Astrocyte (in vitro differentiated cells and primary cell): ENCODE data around the gene FASLG. TPM values are rescaled to one million over a fixed set of nuclear protein-coding genes. Genes with fewer than 3 reads are reported as not detected.

Source experiments
- DNase-seq: peaks from one replicate; pipeline ENCODE4 v3.0.0-alpha.2; 2010; ENCODE audit warnings: low read depth
- FAIRE-seq: peaks from 2 replicates; lab custom pipeline; 2011; peaks lifted over from hg19 to GRCh38; lab: Jason Lieb, UNC
- H2AFZ ChIP-seq: 2 replicates; pipeline ENCODE4 v1.6.0; 2012; ENCODE audit warnings: low read depth, low read length, inconsistent platforms
- H3K27ac ChIP-seq: 2 replicates; pipeline ENCODE4 v1.5.1; 2011; ENCODE audit warnings: low read depth, low read length, inconsistent platforms
- H3K27me3 ChIP-seq: 2 replicates; pipeline ENCODE4 v1.6.0; 2011; ENCODE audit warnings: low read length, inconsistent platforms; ENCODE audit not compliant: insufficient read depth
- H3K36me3 ChIP-seq: 2 replicates; pipeline ENCODE4 v1.5.1; 2011; ENCODE audit warnings: low read length, inconsistent platforms; ENCODE audit not compliant: insufficient read depth
- H3K4me1 ChIP-seq: 2 replicates; pipeline ENCODE4 v1.5.1; 2011; ENCODE audit warnings: low read length, inconsistent platforms; ENCODE audit not compliant: insufficient read depth
- H3K4me2 ChIP-seq: 2 replicates; pipeline ENCODE4 v1.6.0; 2012; ENCODE audit warnings: low read length, inconsistent platforms
- H3K4me3 ChIP-seq: 2 replicates; pipeline ENCODE4 v1.5.1; 2011; ENCODE audit warnings: low read depth, mild to moderate bottlenecking, low read length, inconsistent platforms; ENCODE audit not compliant: insufficient read depth
- H3K79me2 ChIP-seq: 2 replicates; pipeline ENCODE4 v1.6.0; 2012; ENCODE audit warnings: mild to moderate bottlenecking, low read length, inconsistent platforms; ENCODE audit not compliant: insufficient read depth
- H3K9ac ChIP-seq: 2 replicates; pipeline ENCODE4 v1.6.0; 2012; ENCODE audit warnings: mild to moderate bottlenecking, low read length, inconsistent platforms
- H3K9me3 ChIP-seq: 2 replicates; pipeline ENCODE4 v1.5.1; 2012; ENCODE audit warnings: low read depth, mild to moderate bottlenecking, low read length, inconsistent platforms; ENCODE audit not compliant: insufficient read depth
- H4K20me1 ChIP-seq: 2 replicates; pipeline ENCODE4 v1.6.0; 2012; ENCODE audit warnings: low read length, inconsistent platforms; ENCODE audit not compliant: insufficient read depth
- H3K27ac Mint-ChIP-seq: one replicate; pipeline ENCODE4 v1.8.0; 2021; ENCODE audit warnings: mild to moderate bottlenecking, mixed read lengths; ENCODE audit not compliant: unreplicated experiment
- H3K27me3 Mint-ChIP-seq: one replicate; pipeline ENCODE4 v1.8.0; 2021; ENCODE audit warnings: low read depth, mixed read lengths; ENCODE audit not compliant: unreplicated experiment
- H3K36me3 Mint-ChIP-seq: one replicate; pipeline ENCODE4 v1.8.0; 2021; ENCODE audit warnings: low read depth, mixed read lengths; ENCODE audit not compliant: unreplicated experiment
- H3K4me1 Mint-ChIP-seq: one replicate; pipeline ENCODE4 v1.8.0; 2021; ENCODE audit warnings: low read depth, mixed read lengths; ENCODE audit not compliant: unreplicated experiment
- H3K4me3 Mint-ChIP-seq: one replicate; pipeline ENCODE4 v1.8.0; 2021; ENCODE audit warnings: mild to moderate bottlenecking, moderate library complexity, mixed read lengths; ENCODE audit not compliant: unreplicated experiment
- H3K9me3 Mint-ChIP-seq: one replicate; pipeline ENCODE4 v1.8.0; 2021; ENCODE audit warnings: mild to moderate bottlenecking, mixed read lengths; ENCODE audit not compliant: unreplicated experiment
- CTCF ChIP-seq: IDR thresholded peaks from 2 replicates; pipeline ENCODE4 v1.5.1; 2011; ENCODE audit warnings: low read depth, mild to moderate bottlenecking, inconsistent platforms, low read length, moderate library complexity; ENCODE audit not compliant: insufficient read depth
- EZH2 ChIP-seq: IDR thresholded peaks from 2 replicates; pipeline ENCODE4 v1.6.1; 2012; ENCODE audit warnings: mild to moderate bottlenecking, low read length, inconsistent platforms; ENCODE audit not compliant: insufficient read depth
- total RNA-seq: library from RNA; stranded (reverse); gene quantifications from 2 replicates; pipeline ENCODE4 v1.2.1, GENCODE V29; 2021

Gene FASLG
- total RNA-seq, 1 donor from 2014 or later: not detected

- Mint-ChIP-seq H3K9me3 (peaks cover 10% of the 10 kb centered on the region), H3K27me3 (no peaks in the 10 kb centered on the region), H3K4me3 (no peak overlapping the region), H3K36me3 (no peaks in the 10 kb centered on the region), H3K4me1 (peaks cover 15% of the 10 kb centered on the region), H3K27ac (no peak overlapping the region)
- TF ChIP-seq EZH2: no peak
- TF ChIP-seq CTCF: no peak
- DNase-seq (no peak), FAIRE-seq (no peak)
- no peak overlapping the region for H3K4me3 ChIP-seq
- H3K4me1 ChIP-seq: peaks cover 13% of the 10 kb centered on the region
- H3K36me3 ChIP-seq: no peaks in the 10 kb centered on the region
- no peaks in the 10 kb centered on the region for H4K20me1 ChIP-seq
- no peaks in the 10 kb centered on the region for H3K9me3 ChIP-seq
- no peak overlapping the region for H3K9ac ChIP-seq
- H2AFZ ChIP-seq: no peak overlapping the region
- no peak overlapping the region for H3K27ac ChIP-seq
- H3K27me3 ChIP-seq: no peaks in the 10 kb centered on the region
- H3K79me2 ChIP-seq: no peaks in the 10 kb centered on the region
- H3K4me2 ChIP-seq: no peak overlapping the region
Observed at GRCh38 chr1:172627702-172628101, 31.2 kb upstream of the FASLG start.

GRCh38 chr1:172628401-172628800, 30.5 kb upstream of the FASLG start:
- Mint-ChIP-seq H3K4me1 (peaks cover 15% of the 10 kb centered on the region), H3K4me3 (no peak overlapping the region), H3K36me3 (no peaks in the 10 kb centered on the region), H3K27ac (no peak overlapping the region), H3K9me3 (peaks cover 10% of the 10 kb centered on the region), H3K27me3 (no peaks in the 10 kb centered on the region)
- H3K4me2 ChIP-seq: no peak overlapping the region
- H3K9ac ChIP-seq: no peak overlapping the region
- H3K36me3 ChIP-seq: no peaks in the 10 kb centered on the region
- no peak overlapping the region for H3K4me3 ChIP-seq
- H3K79me2 ChIP-seq: no peaks in the 10 kb centered on the region
- H2AFZ ChIP-seq: no peak overlapping the region
- H4K20me1 ChIP-seq: no peaks in the 10 kb centered on the region
- no peaks in the 10 kb centered on the region for H3K27me3 ChIP-seq
- DNase-seq (peak; percentile 36), FAIRE-seq (no peak)
- H3K4me1 ChIP-seq: peaks cover 13% of the 10 kb centered on the region
- no peak overlapping the region for H3K27ac ChIP-seq
- H3K9me3 ChIP-seq: no peaks in the 10 kb centered on the region
- TF ChIP-seq EZH2 (no peak), CTCF (no peak)

GRCh38 chr1:172629170-172629569, 29.7 kb upstream of the FASLG start:
- DNase-seq: no peak
- H3K79me2 ChIP-seq: no peaks in the 10 kb centered on the region
- Mint-ChIP-seq H3K9me3 (peaks cover 9% of the 10 kb centered on the region), H3K27me3 (no peaks in the 10 kb centered on the region), H3K4me1 (peaks cover 15% of the 10 kb centered on the region), H3K27ac (no peak overlapping the region), H3K36me3 (peaks cover 3% of the 10 kb centered on the region), H3K4me3 (no peak overlapping the region)
- no peak for FAIRE-seq
- H3K27me3 ChIP-seq: no peaks in the 10 kb centered on the region
- no peak overlapping the region for H3K9ac ChIP-seq
- no peaks in the 10 kb centered on the region for H3K36me3 ChIP-seq
- no peak overlapping the region for H3K4me3 ChIP-seq
- no peak for TF ChIP-seq CTCF
- TF ChIP-seq EZH2: no peak
- no peaks in the 10 kb centered on the region for H4K20me1 ChIP-seq
- H3K4me2 ChIP-seq: no peak overlapping the region
- H2AFZ ChIP-seq: no peak overlapping the region
- H3K4me1 ChIP-seq: peaks cover 13% of the 10 kb centered on the region
- no peaks in the 10 kb centered on the region for H3K9me3 ChIP-seq
- H3K27ac ChIP-seq: no peak overlapping the region
